OCI-LY3 (cell line): ENCODE data around the gene DDOST.

Experiments used
- CTCF ChIP-seq: fragments of 200-600, 300-600 bp; sonication (generic); IDR thresholded peaks from 2 replicates; pipeline ENCODE4 v1.5.1; 2014; ENCODE audit warnings: antibody characterized with exemption, low read length, low read depth
- EZH2phosphoT487 ChIP-seq: fragments of 200-600 bp; shearing (Covaris generic); IDR thresholded peaks from 2 replicates; pipeline ENCODE4 v1.6.1; 2018; ENCODE audit warnings: antibody characterized with exemption, mixed run types, low read depth

GRCh38 chr1:20634594-20635084, 26.5 kb downstream of the DDOST start:
- no peak for TF ChIP-seq CTCF
- TF ChIP-seq EZH2phosphoT487, result no peak
